ENCODE measurements around the gene ZCCHC7.

The ZCCHC7 gene

GRCh38 chr9:37253377-37253937 is 133.1 kb downstream of the ZCCHC7 start:
- no peaks in the 10 kb centered on the region for H3K36me3 ChIP-seq (ENCODE audit: control insufficient read depth in 1 of 2, insufficient read depth in 2 of 2, low read length in 2 of 2)
- no peak overlapping the region for H3K23ac ChIP-seq (ENCODE audit: low read length)
- no peak overlapping the region for H2BK12ac ChIP-seq (ENCODE audit: low read length)
- H2AFZ ChIP-seq (ENCODE audit: insufficient read depth, low read length, poor library complexity), result no peak overlapping the region
- no peak overlapping the region for H2AK5ac ChIP-seq (ENCODE audit: low read length)
- no peaks in the 10 kb centered on the region for H3K79me1 ChIP-seq (ENCODE audit: low read length)
- H4K8ac ChIP-seq (ENCODE audit: low read depth, low read length), result no peak overlapping the region
- H2BK5ac ChIP-seq (ENCODE audit: low read depth, low read length, poor library complexity), result no peak overlapping the region
- no peaks in the 10 kb centered on the region for H3K9me3 ChIP-seq (ENCODE audit: insufficient read depth, low read depth, low read length)
- no peaks in the 10 kb centered on the region for H3K27me3 ChIP-seq (ENCODE audit: insufficient read depth, low read length)
- H3K4me1 ChIP-seq (ENCODE audit: control insufficient read depth in 1 of 2, insufficient read depth in 2 of 2, low read length in 2 of 2), result no peaks in the 10 kb centered on the region
- H3K79me2 ChIP-seq (ENCODE audit: control insufficient read depth, insufficient read depth, low read length, poor library complexity), result no peaks in the 10 kb centered on the region
- no peak overlapping the region for H3K4me3 ChIP-seq (ENCODE audit: low read depth, low read length)
- no peak for DNase-seq
- H4K91ac ChIP-seq (ENCODE audit: low read depth, low read length), result no peak overlapping the region
- H2BK120ac ChIP-seq (ENCODE audit: insufficient read depth, low read length, poor library complexity), result no peak overlapping the region
- no peak overlapping the region for H4K12ac ChIP-seq (ENCODE audit: low read depth, low read length)
- H3K18ac ChIP-seq (ENCODE audit: low read length), result no peak overlapping the region
- H3K14ac ChIP-seq (ENCODE audit: low read length), result no peak overlapping the region
- no CpG with 5 or more reads among the region's 4 CpGs for WGBS (ENCODE audit: extremely low coverage, insufficient coverage, insufficient read length)
- no peak overlapping the region for H3K4ac ChIP-seq (ENCODE audit: low read depth, low read length)
- H3K9ac ChIP-seq (ENCODE audit: low read length), result no peak overlapping the region
- no peak overlapping the region for H3K27ac ChIP-seq (ENCODE audit: low read depth, low read length)
- H3K4me2 ChIP-seq (ENCODE audit: low read length), result no peak overlapping the region

DNA sequence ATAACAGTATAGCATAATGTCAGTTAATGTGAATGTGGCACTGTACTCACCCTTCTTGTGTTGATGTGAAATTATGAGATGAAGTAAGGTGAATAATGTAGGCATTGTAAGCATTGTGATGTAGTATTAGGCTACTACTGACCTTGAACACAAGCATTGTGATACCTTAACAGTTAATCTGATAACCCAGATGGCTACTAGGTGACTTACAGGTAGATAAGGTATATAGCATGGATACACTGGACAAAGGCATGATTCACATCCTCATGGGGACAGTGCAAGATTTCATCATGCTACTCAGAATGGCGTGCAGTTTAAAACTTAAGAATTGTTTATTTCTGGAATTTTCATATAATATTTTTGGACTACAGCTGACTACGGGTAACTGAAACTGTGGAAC is 134.8 kb downstream of the ZCCHC7 start:
- Histone ChIP-seq H3K4me3 (ENCODE audit: low read depth, low read length) (no peak overlapping the region), H3K4me2 (ENCODE audit: low read length) (no peak overlapping the region), H3K23ac (ENCODE audit: low read length) (no peak overlapping the region), H3K4ac (ENCODE audit: low read depth, low read length) (no peak overlapping the region), H3K4me1 (ENCODE audit: control insufficient read depth in 1 of 2, insufficient read depth in 2 of 2, low read length in 2 of 2) (no peaks in the 10 kb centered on the region), H3K18ac (ENCODE audit: low read length) (no peak overlapping the region), H3K9ac (ENCODE audit: low read length) (no peak overlapping the region), H3K36me3 (ENCODE audit: control insufficient read depth in 1 of 2, insufficient read depth in 2 of 2, low read length in 2 of 2) (no peaks in the 10 kb centered on the region), H4K8ac (ENCODE audit: low read depth, low read length) (no peak overlapping the region), H2BK120ac (ENCODE audit: insufficient read depth, low read length, poor library complexity) (no peak overlapping the region), H2BK12ac (ENCODE audit: low read length) (no peak overlapping the region), H3K79me1 (ENCODE audit: low read length) (no peaks in the 10 kb centered on the region), H2AK5ac (ENCODE audit: low read length) (no peak overlapping the region), H4K12ac (ENCODE audit: low read depth, low read length) (no peak overlapping the region), H3K27ac (ENCODE audit: low read depth, low read length) (no peak overlapping the region), H3K79me2 (ENCODE audit: control insufficient read depth, insufficient read depth, low read length, poor library complexity) (no peaks in the 10 kb centered on the region), H3K9me3 (ENCODE audit: insufficient read depth, low read depth, low read length) (no peaks in the 10 kb centered on the region), H4K91ac (ENCODE audit: low read depth, low read length) (no peak overlapping the region), H3K27me3 (ENCODE audit: insufficient read depth, low read length) (no peaks in the 10 kb centered on the region), H2BK5ac (ENCODE audit: low read depth, low read length, poor library complexity) (no peak overlapping the region), H3K14ac (ENCODE audit: low read length) (no peak overlapping the region), H2AFZ (ENCODE audit: insufficient read depth, low read length, poor library complexity) (no peak overlapping the region)
- peak in 1 of 2 donors; percentile 16 for DNase-seq
- no CpG with 5 or more reads among the region's 2 CpGs for WGBS (ENCODE audit: extremely low coverage, insufficient coverage, insufficient read length)

DNA sequence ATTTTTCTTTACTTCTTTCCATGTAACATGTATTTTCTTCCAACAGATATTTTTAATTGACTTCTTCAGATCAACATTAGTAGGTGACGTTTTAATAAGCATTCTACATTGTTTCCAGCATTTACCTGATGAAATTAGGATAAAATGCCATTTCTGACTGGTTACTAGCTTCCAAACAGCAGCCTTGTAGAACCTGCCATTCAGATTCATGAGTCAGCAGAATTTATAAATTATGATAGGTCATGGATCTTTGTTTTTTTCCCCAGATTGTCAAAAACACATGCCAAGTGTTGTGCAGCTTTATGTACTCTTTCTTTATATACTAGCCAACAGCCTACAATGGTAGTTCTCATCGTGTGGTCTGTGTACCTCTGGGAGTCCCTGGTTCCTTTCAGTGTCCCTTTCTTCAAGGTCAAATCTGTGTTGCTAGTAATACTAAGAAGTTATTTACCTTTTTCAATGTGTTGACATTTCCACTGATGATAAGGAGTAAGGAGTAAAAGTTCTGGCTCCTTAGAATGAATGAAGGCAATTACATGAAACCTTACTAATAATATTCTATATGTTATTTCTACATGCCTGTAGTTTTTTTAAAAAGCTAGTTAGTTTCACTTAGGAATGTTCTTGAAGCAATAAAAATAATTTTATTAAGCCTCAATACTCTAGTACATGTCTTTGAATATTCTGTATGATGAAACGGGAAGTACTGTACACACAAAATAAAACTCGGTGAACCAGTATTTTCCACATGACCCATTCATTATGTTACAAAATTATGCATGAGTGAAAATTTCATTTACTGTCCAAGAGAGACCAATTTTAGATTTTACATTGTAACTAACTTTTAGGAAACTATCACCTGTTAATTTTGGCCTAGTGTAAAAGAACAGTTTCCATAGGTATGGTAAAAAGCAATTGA is 135.8 kb downstream of the ZCCHC7 start:
- Histone ChIP-seq H3K79me2 (ENCODE audit: control insufficient read depth, insufficient read depth, low read length, poor library complexity) (no peaks in the 10 kb centered on the region), H4K12ac (ENCODE audit: low read depth, low read length) (no peak overlapping the region), H3K14ac (ENCODE audit: low read length) (no peak overlapping the region), H4K91ac (ENCODE audit: low read depth, low read length) (no peak overlapping the region), H2AK5ac (ENCODE audit: low read length) (no peak overlapping the region), H3K36me3 (ENCODE audit: control insufficient read depth in 1 of 2, insufficient read depth in 2 of 2, low read length in 2 of 2) (no peaks in the 10 kb centered on the region), H4K8ac (ENCODE audit: low read depth, low read length) (no peak overlapping the region), H2BK12ac (ENCODE audit: low read length) (no peak overlapping the region), H3K9ac (ENCODE audit: low read length) (no peak overlapping the region), H3K27me3 (ENCODE audit: insufficient read depth, low read length) (no peaks in the 10 kb centered on the region), H2BK5ac (ENCODE audit: low read depth, low read length, poor library complexity) (no peak overlapping the region), H3K4me2 (ENCODE audit: low read length) (no peak overlapping the region), H2AFZ (ENCODE audit: insufficient read depth, low read length, poor library complexity) (no peak overlapping the region), H3K23ac (ENCODE audit: low read length) (no peak overlapping the region), H2BK120ac (ENCODE audit: insufficient read depth, low read length, poor library complexity) (no peak overlapping the region), H3K4ac (ENCODE audit: low read depth, low read length) (no peak overlapping the region), H3K4me3 (ENCODE audit: low read depth, low read length) (no peak overlapping the region), H3K4me1 (ENCODE audit: control insufficient read depth in 1 of 2, insufficient read depth in 2 of 2, low read length in 2 of 2) (no peaks in the 10 kb centered on the region), H3K79me1 (ENCODE audit: low read length) (no peaks in the 10 kb centered on the region), H3K18ac (ENCODE audit: low read length) (no peak overlapping the region), H3K9me3 (ENCODE audit: insufficient read depth, low read depth, low read length) (no peaks in the 10 kb centered on the region), H3K27ac (ENCODE audit: low read depth, low read length) (no peak overlapping the region)
- no peak for DNase-seq
- WGBS (ENCODE audit: extremely low coverage, insufficient coverage, insufficient read length), result no CpG with 5 or more reads among the region's 4 CpGs

GRCh38 chr9:37259951-37260350 is 139.6 kb downstream of the ZCCHC7 start:
- H3K27ac ChIP-seq (ENCODE audit: low read depth, low read length), result no peak overlapping the region
- no peak for DNase-seq
- no peak overlapping the region for H4K8ac ChIP-seq (ENCODE audit: low read depth, low read length)
- WGBS (ENCODE audit: extremely low coverage, insufficient coverage, insufficient read length), result no CpG with 5 or more reads among the region's 3 CpGs
- no peaks in the 10 kb centered on the region for H3K27me3 ChIP-seq (ENCODE audit: insufficient read depth, low read length)
- no peak overlapping the region for H3K9ac ChIP-seq (ENCODE audit: low read length)
- H4K91ac ChIP-seq (ENCODE audit: low read depth, low read length), result no peak overlapping the region
- H3K4me2 ChIP-seq (ENCODE audit: low read length), result no peak overlapping the region
- no peak overlapping the region for H3K4me3 ChIP-seq (ENCODE audit: low read depth, low read length)
- no peaks in the 10 kb centered on the region for H3K79me2 ChIP-seq (ENCODE audit: control insufficient read depth, insufficient read depth, low read length, poor library complexity)
- no peak overlapping the region for H3K14ac ChIP-seq (ENCODE audit: low read length)
- H2BK12ac ChIP-seq (ENCODE audit: low read length), result no peak overlapping the region
- no peak overlapping the region for H2BK5ac ChIP-seq (ENCODE audit: low read depth, low read length, poor library complexity)
- no peaks in the 10 kb centered on the region for H3K9me3 ChIP-seq (ENCODE audit: insufficient read depth, low read depth, low read length)
- H3K79me1 ChIP-seq (ENCODE audit: low read length), result no peaks in the 10 kb centered on the region
- H2BK120ac ChIP-seq (ENCODE audit: insufficient read depth, low read length, poor library complexity), result no peak overlapping the region
- no peak overlapping the region for H3K23ac ChIP-seq (ENCODE audit: low read length)
- no peak overlapping the region for H3K4ac ChIP-seq (ENCODE audit: low read depth, low read length)
- H3K4me1 ChIP-seq (ENCODE audit: control insufficient read depth in 1 of 2, insufficient read depth in 2 of 2, low read length in 2 of 2), result no peaks in the 10 kb centered on the region
- no peak overlapping the region for H2AK5ac ChIP-seq (ENCODE audit: low read length)
- no peaks in the 10 kb centered on the region for H3K36me3 ChIP-seq (ENCODE audit: control insufficient read depth in 1 of 2, insufficient read depth in 2 of 2, low read length in 2 of 2)
- H2AFZ ChIP-seq (ENCODE audit: insufficient read depth, low read length, poor library complexity), result no peak overlapping the region
- no peak overlapping the region for H4K12ac ChIP-seq (ENCODE audit: low read depth, low read length)
- no peak overlapping the region for H3K18ac ChIP-seq (ENCODE audit: low read length)

All from trophoblast cell (in vitro differentiated cells and primary cell).